PFSK-1 (cell line): ENCODE results near the gene SLC16A6.

Experiments used
- FOXP2 ChIP-seq: optimal IDR thresholded peaks from 2 replicates; pipeline ENCODE3; 2011; ENCODE audit warnings: borderline replicate concordance, control low read depth, inconsistent platforms; ENCODE audit not compliant: insufficient read depth; ENCODE audit errors: extremely low read length, extremely low read depth
- POLR2AphosphoS5 ChIP-seq: IDR thresholded peaks from 2 replicates; pipeline ENCODE4 v1.6.1; 2012; ENCODE audit warnings: low read depth, mild to moderate bottlenecking, control low read depth, low read length, moderate library complexity
- TAF1 ChIP-seq: IDR thresholded peaks from 2 replicates; pipeline ENCODE4 v1.6.1; 2012; ENCODE audit warnings: low read length, control low read depth, borderline replicate concordance; ENCODE audit not compliant: insufficient read depth
- TF ChIP-seq, protein P1 (sequence below), 2 experiments: IDR thresholded peaks; 2 replicates each; pipeline versions ENCODE4 v1.6.1 to v1.8.0; 2011 to 2012; ENCODE audit warnings: low read depth in 2 of 2, low read length in 2 of 2, control low read depth in 1 of 2, inconsistent platforms in 1 of 2, mild to moderate bottlenecking in 1 of 2, moderate library complexity in 1 of 2; ENCODE audit not compliant: insufficient read depth in 1 of 2

DNA sequence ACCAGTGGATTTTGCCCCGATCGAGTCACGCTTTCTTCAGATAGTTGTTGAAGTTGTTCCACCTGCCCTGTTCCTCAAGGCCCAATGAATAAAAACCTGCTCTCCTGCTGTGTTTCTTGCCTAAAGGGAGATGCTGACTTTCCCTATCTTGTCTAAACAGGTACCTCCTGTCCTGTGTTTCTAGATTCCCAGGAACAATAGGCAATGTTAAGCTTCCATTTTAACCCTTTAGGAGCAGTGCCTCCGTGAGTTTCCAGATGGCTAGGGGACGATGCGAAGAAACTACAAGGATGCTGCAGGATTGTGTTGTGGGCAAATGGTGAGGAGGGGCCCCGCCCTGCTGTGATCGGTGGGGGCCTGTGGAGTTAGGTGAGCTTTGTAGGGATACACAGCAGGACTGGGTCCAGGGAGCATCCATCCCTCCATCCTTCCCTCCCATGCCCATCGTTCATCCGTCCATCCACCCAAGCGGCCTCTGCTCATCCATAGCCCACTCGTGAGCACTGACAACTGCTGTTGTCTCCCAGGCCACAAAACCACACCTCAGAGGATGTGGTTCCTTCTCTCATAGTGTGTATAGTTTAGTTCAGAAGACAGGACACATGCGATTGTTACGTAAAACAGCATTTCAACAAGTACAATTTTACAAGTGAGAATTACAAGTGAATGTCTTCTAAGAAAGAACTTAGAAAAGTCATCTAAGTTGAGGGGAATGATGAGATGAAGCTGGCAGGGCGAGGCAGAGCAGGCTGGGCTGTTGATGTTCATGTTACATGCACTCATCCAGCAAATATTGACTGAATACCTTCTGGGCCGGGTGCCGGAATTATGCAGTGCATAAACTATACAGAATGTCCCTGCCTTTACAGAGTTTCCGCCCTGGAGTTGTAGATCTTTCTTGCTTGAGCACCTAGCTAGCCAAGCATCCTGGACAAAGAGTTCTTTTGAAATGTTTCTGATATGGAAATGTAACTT lies 5.6 kb upstream of the SLC16A6 start:
- TF ChIP-seq POLR2AphosphoS5 (no peak), FOXP2 (no peak), TAF1 (no peak)
- TF ChIP-seq, protein P1, sequence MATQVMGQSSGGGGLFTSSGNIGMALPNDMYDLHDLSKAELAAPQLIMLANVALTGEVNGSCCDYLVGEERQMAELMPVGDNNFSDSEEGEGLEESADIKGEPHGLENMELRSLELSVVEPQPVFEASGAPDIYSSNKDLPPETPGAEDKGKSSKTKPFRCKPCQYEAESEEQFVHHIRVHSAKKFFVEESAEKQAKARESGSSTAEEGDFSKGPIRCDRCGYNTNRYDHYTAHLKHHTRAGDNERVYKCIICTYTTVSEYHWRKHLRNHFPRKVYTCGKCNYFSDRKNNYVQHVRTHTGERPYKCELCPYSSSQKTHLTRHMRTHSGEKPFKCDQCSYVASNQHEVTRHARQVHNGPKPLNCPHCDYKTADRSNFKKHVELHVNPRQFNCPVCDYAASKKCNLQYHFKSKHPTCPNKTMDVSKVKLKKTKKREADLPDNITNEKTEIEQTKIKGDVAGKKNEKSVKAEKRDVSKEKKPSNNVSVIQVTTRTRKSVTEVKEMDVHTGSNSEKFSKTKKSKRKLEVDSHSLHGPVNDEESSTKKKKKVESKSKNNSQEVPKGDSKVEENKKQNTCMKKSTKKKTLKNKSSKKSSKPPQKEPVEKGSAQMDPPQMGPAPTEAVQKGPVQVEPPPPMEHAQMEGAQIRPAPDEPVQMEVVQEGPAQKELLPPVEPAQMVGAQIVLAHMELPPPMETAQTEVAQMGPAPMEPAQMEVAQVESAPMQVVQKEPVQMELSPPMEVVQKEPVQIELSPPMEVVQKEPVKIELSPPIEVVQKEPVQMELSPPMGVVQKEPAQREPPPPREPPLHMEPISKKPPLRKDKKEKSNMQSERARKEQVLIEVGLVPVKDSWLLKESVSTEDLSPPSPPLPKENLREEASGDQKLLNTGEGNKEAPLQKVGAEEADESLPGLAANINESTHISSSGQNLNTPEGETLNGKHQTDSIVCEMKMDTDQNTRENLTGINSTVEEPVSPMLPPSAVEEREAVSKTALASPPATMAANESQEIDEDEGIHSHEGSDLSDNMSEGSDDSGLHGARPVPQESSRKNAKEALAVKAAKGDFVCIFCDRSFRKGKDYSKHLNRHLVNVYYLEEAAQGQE (IDR thresholded peaks at IDR 0.05; ENCODE audit: insufficient read depth in 1 of 2, low read depth in 2 of 2, low read length in 2 of 2): no peak
